Measurements from ENCODE around the gene SYNGR1.
A peak's percentile ranks its signal among the peaks of the same experiment; 100 is the strongest.

Gene SYNGR1

GRCh38 chr22:39349967-39350726, at the start of gene SYNGR1:
Gene SYNGR1, plus strand, starts transcription at chr22:39349991. Its CDS starts 20 bp downstream, at chr22:39350011.
- DNase-seq (ENCODE audit: low spot score), result no peak

DNA sequence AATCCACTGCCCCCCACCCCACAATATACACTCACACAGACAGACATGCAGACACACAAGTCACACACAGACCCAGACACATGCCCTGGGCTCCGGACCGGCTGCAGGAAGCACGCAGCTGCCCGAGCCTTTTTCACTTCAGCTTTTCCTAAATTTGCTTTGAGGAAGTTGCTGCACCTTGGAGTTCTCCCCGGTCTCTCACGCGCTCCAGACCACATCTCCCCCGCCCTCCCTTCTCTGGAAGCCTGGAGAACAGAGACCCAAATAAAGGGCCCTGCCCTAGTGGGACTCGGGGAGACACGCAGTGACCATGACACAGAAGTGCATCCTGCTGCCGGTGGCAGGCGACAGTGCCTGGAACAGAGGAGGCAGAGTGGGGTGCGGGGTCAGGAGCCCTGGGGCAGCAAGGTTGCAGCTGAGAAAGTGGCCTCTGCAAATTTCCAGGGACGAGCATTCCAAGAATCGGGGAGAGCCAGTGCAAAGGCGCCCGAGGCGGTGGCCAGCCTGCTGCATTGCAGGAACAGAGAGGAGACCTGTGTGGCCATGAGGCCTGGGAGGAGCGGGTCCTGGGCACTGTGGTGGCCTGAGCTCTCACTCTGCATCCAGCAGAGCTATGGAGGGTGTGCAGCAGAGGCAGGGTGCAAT, 49.5 kb upstream of the SYNGR1 start:
- no peak for DNase-seq (ENCODE audit: low spot score)

DNA sequence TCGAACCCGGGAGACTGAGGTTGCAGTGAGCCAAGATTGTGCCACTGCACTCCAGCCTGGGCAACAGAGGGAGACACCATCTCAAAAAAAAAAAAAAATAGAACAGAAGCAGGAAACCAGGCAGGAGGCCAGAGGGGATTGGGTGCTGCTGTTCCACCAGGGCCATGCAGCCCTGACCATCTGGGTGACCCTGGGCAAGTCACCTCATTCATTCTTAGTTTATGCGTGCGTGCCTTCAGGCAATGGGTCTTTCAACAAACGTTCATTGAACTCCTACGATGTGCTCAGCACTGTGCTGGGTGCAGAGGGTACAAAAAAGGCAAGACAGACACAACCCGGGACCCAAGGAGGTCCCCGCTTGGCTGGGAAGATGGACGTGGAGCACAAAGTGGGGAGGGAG, 48.7 kb upstream of the SYNGR1 start:
- no peak for DNase-seq (ENCODE audit: low spot score)

GRCh38 chr22:39301926-39302325, 47.9 kb upstream of the SYNGR1 start:
- DNase-seq (ENCODE audit: low spot score), result peak; percentile 24

DNA sequence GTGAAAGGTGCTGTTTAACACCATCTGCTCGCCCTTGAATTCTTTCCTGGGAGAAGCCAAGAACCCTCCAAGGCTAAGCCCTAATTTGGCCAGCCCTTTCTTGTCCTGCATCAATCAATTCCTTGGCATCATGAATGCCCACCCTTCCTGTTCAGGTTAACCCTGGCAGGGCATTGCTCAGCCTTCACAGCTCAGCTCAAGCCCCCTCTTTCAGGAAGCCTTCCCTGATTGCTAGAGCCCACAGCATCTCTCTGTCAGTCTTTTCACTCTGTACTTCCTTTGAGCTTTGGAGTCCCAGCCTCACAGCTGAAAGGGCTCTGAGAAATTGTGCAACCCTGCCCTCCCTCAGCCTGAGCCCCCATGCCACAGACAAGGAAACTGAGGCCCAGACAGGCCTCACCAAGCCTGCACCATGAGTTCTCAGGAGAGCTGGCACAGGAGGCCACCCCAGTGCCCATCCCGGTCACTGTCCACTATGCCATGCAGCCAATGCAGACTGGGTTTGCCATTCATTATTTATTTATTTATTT, 47.3 kb upstream of the SYNGR1 start:
- no peak for DNase-seq (ENCODE audit: low spot score)

GRCh38 chr22:39303358-39303757, 46.4 kb upstream of the SYNGR1 start:
- no peak for DNase-seq (ENCODE audit: low spot score)

GRCh38 chr22:39303892-39304671, 45.7 kb upstream of the SYNGR1 start:
- no peak for DNase-seq (ENCODE audit: low spot score)

DNA sequence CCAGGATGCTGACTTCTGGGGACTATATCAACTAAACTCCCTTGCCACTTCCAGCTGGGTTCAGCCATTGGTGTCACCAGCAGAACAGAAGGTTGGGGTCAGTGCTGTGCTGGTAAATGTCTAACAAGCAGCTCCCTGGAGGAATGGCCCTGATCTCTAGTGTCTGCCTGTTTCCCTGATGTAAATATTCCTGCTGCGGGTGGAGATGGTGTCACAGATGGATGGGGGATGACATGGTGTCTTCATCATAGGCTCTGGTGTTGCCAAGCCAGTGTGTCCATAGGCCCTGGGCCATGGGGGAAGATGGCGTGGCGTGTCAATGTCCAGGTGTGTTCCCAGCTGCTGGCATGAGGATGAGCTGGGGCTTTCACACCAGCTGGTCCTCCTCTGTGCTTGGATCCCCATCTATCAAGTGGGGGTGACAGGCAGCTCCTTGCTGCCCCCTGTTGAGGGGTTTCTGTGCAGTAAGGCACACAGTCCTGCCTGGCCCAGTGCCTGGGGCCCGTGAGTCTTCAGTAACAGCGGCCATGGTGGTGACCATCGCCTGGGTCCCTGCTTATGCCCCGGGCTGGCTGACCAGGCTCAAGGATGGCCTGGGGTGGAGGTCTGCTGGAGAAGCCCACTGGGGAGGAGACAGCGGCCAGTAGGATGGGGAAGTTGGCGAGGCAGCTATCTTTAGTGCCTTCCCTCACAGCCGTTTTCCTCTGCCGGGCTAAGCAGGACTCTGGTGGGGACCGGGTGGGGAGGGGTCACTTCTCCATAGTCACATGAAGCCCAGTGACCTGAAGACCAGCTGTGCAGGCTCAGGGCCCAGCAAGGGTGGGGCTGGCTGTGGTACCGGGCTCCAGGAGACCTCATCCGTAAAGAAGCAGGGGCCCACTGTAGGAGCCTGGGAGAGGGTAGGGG, 43.1 kb upstream of the SYNGR1 start:
- peak; percentile 26 for DNase-seq (ENCODE audit: low spot score)

DNA sequence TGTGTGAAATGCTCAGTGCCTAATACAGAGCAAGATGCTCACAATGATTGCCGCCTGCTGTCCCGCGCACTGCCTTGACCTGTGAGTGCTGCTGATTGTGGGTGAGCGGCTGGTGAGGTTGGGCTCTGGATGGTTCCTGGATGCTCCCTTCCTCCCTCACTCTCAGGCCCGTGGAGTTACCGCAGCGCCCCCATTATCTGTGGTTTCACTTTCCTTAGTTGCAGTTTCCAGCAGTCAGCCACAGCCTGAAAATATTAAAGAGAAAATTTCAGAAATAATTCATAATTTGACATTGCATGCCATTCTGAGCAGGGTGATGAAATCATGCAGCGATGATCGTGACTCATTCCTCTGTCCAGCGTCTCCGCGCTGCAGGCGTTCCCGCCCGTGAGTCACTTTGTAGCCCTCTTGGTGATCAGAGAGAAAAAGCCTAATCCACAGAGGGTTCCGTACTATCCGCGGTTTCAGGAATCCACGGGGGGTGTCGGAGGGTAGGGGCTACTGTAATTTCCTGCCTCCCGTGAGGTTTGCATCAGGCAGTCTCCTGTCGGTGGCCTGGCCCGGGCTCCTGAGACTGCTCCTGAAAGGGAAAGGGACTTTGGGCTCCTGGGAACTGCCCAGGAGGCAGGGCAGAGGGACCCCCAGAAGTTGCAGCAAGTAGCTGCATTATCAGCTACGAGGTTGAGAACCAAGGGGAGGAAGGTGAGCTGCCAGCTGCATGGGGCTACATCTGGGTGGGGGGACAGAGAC, 41.0 kb upstream of the SYNGR1 start:
- DNase-seq (ENCODE audit: low spot score), result peak; percentile 43

- no peak for DNase-seq (ENCODE audit: low spot score)
These were observed 40.4 kb upstream of the SYNGR1 start for GRCh38 chr22:39309364-39309861.

- DNase-seq (ENCODE audit: low spot score), result no peak
These were observed 39.7 kb upstream of the SYNGR1 start for GRCh38 chr22:39309881-39310714.

DNA sequence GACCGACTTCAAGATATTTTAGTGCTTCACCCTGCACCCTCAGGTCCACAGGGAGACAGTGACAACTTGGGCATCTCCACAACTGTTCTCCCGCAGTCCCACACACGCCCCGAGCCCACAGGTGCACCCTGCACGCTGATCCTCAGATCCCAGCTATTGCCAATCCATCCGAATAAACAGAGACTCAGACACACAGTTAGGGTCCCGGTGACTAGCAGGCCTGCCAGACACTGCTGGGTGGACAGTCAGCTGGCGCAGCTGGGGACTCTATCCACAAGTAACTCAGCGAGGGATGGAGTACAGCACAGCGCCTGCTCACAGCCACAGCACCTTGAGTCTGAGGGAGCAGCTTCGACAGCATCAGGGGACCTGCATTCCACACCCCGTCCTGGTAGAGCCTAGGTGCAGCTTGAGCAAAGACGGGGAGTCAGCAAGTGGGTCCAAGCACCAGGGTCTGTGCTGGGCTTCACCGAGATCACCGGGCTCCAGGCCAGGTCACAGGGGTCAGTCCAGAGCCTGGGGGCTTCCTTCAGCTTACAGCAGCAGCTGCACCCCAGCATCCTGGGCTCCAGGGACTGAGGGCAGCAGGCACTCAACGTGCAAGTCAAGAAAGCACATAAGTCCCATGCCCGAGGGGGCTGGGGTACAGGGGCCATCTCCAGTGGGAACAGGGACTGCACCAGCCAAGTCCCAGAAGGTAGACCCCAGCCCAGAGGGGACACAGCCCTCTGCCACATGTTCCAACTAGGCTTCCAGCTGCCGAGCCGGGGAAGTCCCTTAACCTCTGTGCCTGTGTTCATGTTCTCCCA, 38.0 kb upstream of the SYNGR1 start:
- no peak for DNase-seq (ENCODE audit: low spot score)

GRCh38 chr22:39312410-39312809, 37.4 kb upstream of the SYNGR1 start:
- DNase-seq (ENCODE audit: low spot score), result no peak

GRCh38 chr22:39313258-39314001, 36.4 kb upstream of the SYNGR1 start:
- DNase-seq (ENCODE audit: low spot score), result no peak

DNA sequence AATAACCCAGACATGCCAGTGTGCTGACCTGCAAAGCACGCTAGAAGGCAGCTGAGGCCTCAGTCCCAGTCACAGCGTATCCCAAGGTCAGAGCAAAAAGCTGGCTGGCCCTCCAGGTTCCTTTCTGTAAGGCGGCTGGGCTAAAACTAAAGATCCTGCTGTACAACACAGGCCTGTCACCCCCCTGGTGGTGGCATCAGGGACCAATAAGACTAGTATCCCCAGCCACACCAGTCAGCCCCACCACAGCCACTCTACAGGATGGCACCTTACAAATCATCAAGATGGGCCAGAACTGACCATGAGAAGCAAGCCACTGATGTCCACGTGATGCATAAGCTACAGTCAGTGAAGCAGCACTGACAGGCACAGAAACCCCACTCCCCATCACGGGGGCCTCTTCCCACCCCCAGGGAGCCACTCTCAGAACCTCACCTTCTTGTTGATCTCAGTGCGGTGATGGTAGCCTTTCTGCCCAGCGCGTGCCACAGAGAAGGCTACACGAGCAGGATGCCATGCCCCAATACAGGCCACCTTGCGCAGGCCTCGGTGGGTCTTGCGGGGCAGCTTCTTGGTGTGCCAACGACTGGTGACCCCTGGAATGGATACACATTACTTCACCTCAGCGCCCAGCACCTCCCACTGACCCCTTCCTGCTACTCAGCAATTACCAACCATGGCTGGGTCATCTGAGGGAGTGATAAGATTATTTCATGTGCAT, 35.4 kb upstream of the SYNGR1 start:
- DNase-seq (ENCODE audit: low spot score), result no peak

DNA sequence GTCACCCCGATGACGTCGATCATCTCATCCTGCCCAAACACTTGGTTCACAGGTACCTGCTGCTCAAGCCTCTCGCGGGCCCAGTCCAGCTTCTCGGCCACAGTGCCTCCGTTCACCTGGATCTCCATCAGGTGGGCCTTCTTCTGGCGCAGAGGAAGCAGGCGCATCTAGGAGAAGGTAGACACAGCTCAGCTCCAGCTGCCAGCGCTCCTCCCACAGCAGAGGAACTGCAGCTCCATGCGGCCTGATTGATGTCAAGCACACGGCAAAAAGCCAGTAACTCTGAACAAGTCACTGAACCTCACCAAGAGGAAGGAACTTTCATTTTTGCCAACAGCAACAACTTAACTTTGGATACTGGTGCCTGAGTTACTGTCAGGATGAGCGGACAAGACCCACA, 34.4 kb upstream of the SYNGR1 start:
- no peak for DNase-seq (ENCODE audit: low spot score)

DNA sequence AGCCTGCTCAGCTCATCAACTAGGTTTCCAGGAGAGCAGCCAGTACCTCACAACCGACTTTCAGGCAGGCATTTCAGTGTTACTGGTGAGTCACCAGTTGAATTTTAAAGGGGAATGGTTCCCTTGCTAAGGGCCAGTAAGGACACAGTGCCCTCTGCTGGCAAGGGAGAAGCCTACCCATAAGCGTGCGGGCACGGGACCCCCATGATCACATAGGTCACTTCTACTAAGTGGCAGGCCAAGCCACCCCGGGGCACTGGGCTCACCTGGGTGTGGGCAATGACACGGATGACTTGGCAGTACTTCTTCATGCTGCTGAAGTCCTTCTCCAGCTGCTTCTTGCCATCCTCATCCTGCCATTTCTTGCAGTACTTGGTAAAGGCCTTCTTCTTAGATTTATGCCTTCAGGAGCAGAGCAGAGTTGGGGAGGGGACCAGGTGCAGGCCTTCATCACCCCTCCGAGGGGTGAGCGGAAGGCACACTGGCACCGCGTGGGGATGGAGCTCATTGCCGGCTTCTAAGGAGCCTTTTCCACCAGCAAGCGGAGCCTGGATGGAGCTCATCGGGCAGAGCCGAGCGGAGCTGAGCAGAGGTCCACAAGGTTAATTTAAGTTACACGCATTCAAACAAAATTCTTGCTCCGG, 33.2 kb upstream of the SYNGR1 start:
- peak; percentile 89 for DNase-seq (ENCODE audit: low spot score)

Measured in hematopoietic multipotent progenitor cell treated with erythropoietin and hydrocortisone succinate and interleukin-3 and kit ligand, for 15 days (in vitro differentiated cells).